OCI-LY3 (cell line): ENCODE results near the gene JAZF1.

Experiments used
- H2AFZ ChIP-seq: fragments of 200-600, 300-600 bp; shearing (Covaris generic); 2 replicates; pipeline ENCODE4 v1.6.0; 2014; ENCODE audit warnings: antibody characterized with exemption, low read depth, low read length
- H3K27ac ChIP-seq: fragments of 200-600, 300-600 bp; sonication (generic); 2 replicates; pipeline ENCODE4 v1.5.1; 2014; ENCODE audit warnings: mild to moderate bottlenecking, low read length, moderate library complexity, mixed read lengths
- H3K27me3 ChIP-seq: fragments of 200-600, 300-600 bp; sonication (generic); 2 replicates; pipeline ENCODE4 v1.6.1; 2014; ENCODE audit warnings: low read depth, low read length, mixed read lengths
- H3K36me3 ChIP-seq: fragments of 200-600, 300-600 bp; sonication (generic); replicated peaks from 2 replicates; pipeline ENCODE3; 2014; ENCODE audit warnings: low read depth, low read length, mixed read lengths
- H3K4me1 ChIP-seq: fragments of 300-600, 200-600 bp; sonication (generic); 2 replicates; pipeline ENCODE4 v1.6.1; 2014; ENCODE audit warnings: low read length, mixed read lengths
- H3K4me2 ChIP-seq: fragments of 200-600, 300-600 bp; sonication (generic); 2 replicates; pipeline ENCODE4 v1.6.1; 2014; ENCODE audit warnings: low read length, mixed read lengths
- H3K4me3 ChIP-seq: fragments of 300-600, 200-600 bp; sonication (generic); 2 replicates; pipeline ENCODE4 v1.5.1; 2014; ENCODE audit warnings: antibody characterized with exemption, mild to moderate bottlenecking, low read length, moderate library complexity
- H3K79me2 ChIP-seq: fragments of 300-600, 200-600 bp; shearing (Covaris generic); 2 replicates; pipeline ENCODE4 v1.6.1; 2014; ENCODE audit warnings: mild to moderate bottlenecking, low read length, mixed read lengths
- H3K9ac ChIP-seq: fragments of 300-600, 200-600 bp; shearing (Covaris generic); 2 replicates; pipeline ENCODE4 v1.6.0; 2014; ENCODE audit warnings: mild to moderate bottlenecking, low read length, moderate library complexity
- H3K9me3 ChIP-seq: fragments of 200-600, 300-600 bp; shearing (Covaris generic); 2 replicates; pipeline ENCODE4 v1.6.1; 2014; ENCODE audit warnings: low read length, mixed read lengths; ENCODE audit not compliant: insufficient read depth
- H4K20me1 ChIP-seq: fragments of 200-600, 300-600 bp; sonication (generic); 2 replicates; pipeline ENCODE4 v1.6.1; 2016; ENCODE audit warnings: low read length, mixed read lengths; ENCODE audit not compliant: insufficient read depth
- EZH2phosphoT487 ChIP-seq: fragments of 200-600 bp; shearing (Covaris generic); IDR thresholded peaks from 2 replicates; pipeline ENCODE4 v1.6.1; 2018; ENCODE audit warnings: antibody characterized with exemption, mixed run types, low read depth
- TF ChIP-seq, protein P1 (sequence below): fragments of 200-600, 300-600 bp; sonication (generic); IDR thresholded peaks from 2 replicates; pipeline ENCODE4 v1.5.1; 2014; ENCODE audit warnings: antibody characterized with exemption, low read length, low read depth

JAZF1 gene

DNA sequence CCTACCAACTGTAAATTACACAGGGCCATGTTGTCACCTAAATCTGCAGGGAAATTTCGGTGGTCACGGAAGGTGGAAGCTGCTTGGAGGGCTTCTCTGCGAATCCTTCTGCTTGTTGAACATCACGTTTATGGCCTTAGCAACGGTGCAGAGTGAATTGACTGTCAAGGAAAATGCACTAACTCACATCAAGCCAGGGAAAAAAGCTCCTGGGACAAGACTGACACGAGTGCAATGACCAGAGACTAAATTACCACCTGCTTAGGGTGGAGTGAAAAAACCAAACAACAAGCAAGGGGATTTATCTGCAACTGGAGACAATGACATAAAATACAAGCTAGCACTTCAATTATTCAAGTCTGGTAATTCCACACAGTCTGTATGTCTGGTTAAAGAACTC lies 211.2 kb downstream of the JAZF1 start:
- no peak for TF ChIP-seq EZH2phosphoT487
- TF ChIP-seq, protein P1, sequence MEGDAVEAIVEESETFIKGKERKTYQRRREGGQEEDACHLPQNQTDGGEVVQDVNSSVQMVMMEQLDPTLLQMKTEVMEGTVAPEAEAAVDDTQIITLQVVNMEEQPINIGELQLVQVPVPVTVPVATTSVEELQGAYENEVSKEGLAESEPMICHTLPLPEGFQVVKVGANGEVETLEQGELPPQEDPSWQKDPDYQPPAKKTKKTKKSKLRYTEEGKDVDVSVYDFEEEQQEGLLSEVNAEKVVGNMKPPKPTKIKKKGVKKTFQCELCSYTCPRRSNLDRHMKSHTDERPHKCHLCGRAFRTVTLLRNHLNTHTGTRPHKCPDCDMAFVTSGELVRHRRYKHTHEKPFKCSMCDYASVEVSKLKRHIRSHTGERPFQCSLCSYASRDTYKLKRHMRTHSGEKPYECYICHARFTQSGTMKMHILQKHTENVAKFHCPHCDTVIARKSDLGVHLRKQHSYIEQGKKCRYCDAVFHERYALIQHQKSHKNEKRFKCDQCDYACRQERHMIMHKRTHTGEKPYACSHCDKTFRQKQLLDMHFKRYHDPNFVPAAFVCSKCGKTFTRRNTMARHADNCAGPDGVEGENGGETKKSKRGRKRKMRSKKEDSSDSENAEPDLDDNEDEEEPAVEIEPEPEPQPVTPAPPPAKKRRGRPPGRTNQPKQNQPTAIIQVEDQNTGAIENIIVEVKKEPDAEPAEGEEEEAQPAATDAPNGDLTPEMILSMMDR = no peak
- H3K79me2 ChIP-seq = no peaks in the 10 kb centered on the region
- H4K20me1 ChIP-seq = no peaks in the 10 kb centered on the region; the same call in 1 of the 2 replicates

DNA sequence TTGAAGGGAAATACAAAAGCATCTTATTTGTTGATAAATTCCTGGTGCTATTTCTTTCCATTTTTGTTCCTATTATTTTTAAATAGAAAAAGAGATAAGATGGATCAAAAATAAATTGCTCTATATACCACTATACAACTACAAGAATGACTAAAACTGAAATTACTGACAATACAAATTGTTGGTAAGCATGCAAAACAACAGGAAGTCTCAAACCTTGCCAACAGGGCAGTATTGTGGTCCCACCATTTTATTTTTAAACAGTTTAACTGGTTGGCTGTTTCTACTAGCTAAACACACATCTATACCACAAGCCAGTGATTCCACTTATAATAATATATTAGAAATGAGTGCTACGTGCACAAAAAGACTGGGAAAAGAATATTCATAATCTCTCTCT lies 213.0 kb downstream of the JAZF1 start:
- Histone ChIP-seq H3K9me3 (no peaks in the 10 kb centered on the region), H3K4me2 (no peak overlapping the region), H3K36me3 (no peaks in the 10 kb centered on the region), H3K79me2 (no peaks in the 10 kb centered on the region), H2AFZ (no peak overlapping the region), H3K4me3 (no peak overlapping the region), H3K4me1 (peaks cover 9% of the 10 kb centered on the region; the same call in 1 of the 2 replicates), H3K27me3 (peaks cover 2% of the 10 kb centered on the region; the same call in 1 of the 2 replicates), H3K27ac (no peak overlapping the region), H3K9ac (no peak overlapping the region), H4K20me1 (no peaks in the 10 kb centered on the region; the same call in 1 of the 2 replicates)
- TF ChIP-seq, protein P1 = no peak
- TF ChIP-seq EZH2phosphoT487 = no peak

More for the DNA sequence above, 211.2 kb downstream of the JAZF1 start:
- Histone ChIP-seq H3K4me2 (no peak overlapping the region), H3K4me1 (peaks cover 9% of the 10 kb centered on the region; the same call in 1 of the 2 replicates), H3K9ac (no peak overlapping the region), H3K36me3 (no peaks in the 10 kb centered on the region), H3K27ac (no peak overlapping the region), H3K9me3 (no peaks in the 10 kb centered on the region), H2AFZ (no peak overlapping the region), H3K4me3 (no peak overlapping the region), H3K27me3 (peaks cover 2% of the 10 kb centered on the region; the same call in 1 of the 2 replicates)

GRCh38 chr7:27966219-27966780 lies 214.3 kb downstream of the JAZF1 start:
- TF ChIP-seq, protein P1 = no peak
- TF ChIP-seq EZH2phosphoT487 = no peak
- no peak overlapping the region for H2AFZ ChIP-seq
- no peaks in the 10 kb centered on the region for H3K9me3 ChIP-seq
- H3K79me2 ChIP-seq = no peaks in the 10 kb centered on the region
- H3K27ac ChIP-seq = no peak overlapping the region
- H3K4me2 ChIP-seq = no peak overlapping the region
- H3K36me3 ChIP-seq = no peaks in the 10 kb centered on the region
- peaks cover 2% of the 10 kb centered on the region; the same call in 1 of the 2 replicates for H3K27me3 ChIP-seq
- H3K4me1 ChIP-seq = peaks cover 5% of the 10 kb centered on the region; the same call in 1 of the 2 replicates
- no peaks in the 10 kb centered on the region; the same call in 1 of the 2 replicates for H4K20me1 ChIP-seq
- no peak overlapping the region for H3K9ac ChIP-seq
- H3K4me3 ChIP-seq = no peak overlapping the region

- Histone ChIP-seq H3K27ac (no peak overlapping the region), H3K79me2 (no peaks in the 10 kb centered on the region), H3K4me1 (peaks cover 5% of the 10 kb centered on the region; the same call in 1 of the 2 replicates), H3K4me3 (no peak overlapping the region), H3K36me3 (no peaks in the 10 kb centered on the region), H4K20me1 (no peaks in the 10 kb centered on the region; the same call in 1 of the 2 replicates), H3K9me3 (no peaks in the 10 kb centered on the region), H2AFZ (no peak overlapping the region), H3K27me3 (peaks cover 2% of the 10 kb centered on the region; the same call in 1 of the 2 replicates), H3K4me2 (no peak overlapping the region), H3K9ac (no peak overlapping the region)
- no peak for TF ChIP-seq EZH2phosphoT487
- TF ChIP-seq, protein P1 = no peak
Observed at GRCh38 chr7:27965650-27966049, 214.9 kb downstream of the JAZF1 start.
